ENCODE results near the gene HS3ST3B1.

Gene HS3ST3B1

DNA sequence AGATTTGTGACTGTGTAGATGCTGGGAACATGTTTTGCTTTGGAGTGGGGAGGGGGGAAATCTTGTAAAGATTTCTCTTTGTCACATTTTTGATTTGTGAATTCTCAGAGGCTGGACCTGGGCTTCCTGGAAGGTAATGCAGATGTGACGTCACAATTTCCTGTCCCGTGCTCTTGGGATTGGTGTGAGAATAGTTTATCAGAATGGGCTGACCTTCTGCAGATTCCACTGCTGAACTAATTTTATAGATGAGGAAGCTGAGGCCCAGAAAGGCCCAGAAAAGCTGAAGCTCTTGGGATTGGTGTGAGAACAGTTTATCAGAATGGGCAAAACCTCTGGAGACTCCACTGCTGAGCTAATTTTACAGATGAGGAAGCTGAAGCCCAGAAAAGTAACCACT, 34.0 kb downstream of the HS3ST3B1 start:
- Histone ChIP-seq H3K9me3 (ENCODE audit: control insufficient read depth, insufficient read depth, low read depth, low read length) (no peaks in the 10 kb centered on the region), H3K36me3 (ENCODE audit: control insufficient read depth in 2 of 2, insufficient read depth in 1 of 2, low read length in 2 of 2) (no peaks in the 10 kb centered on the region), H3K4me3 (ENCODE audit: low read depth, low read length) (no peak overlapping the region), H3K4me1 (ENCODE audit: control insufficient read depth, insufficient read depth, low read length) (peaks cover 7% of the 10 kb centered on the region), H3K27ac (ENCODE audit: extremely low read depth, low read depth, low read length) (no peak overlapping the region)
- TF ChIP-seq, protein P1, sequence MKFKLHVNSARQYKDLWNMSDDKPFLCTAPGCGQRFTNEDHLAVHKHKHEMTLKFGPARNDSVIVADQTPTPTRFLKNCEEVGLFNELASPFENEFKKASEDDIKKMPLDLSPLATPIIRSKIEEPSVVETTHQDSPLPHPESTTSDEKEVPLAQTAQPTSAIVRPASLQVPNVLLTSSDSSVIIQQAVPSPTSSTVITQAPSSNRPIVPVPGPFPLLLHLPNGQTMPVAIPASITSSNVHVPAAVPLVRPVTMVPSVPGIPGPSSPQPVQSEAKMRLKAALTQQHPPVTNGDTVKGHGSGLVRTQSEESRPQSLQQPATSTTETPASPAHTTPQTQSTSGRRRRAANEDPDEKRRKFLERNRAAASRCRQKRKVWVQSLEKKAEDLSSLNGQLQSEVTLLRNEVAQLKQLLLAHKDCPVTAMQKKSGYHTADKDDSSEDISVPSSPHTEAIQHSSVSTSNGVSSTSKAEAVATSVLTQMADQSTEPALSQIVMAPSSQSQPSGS (tag by site-specific recombination; IDR thresholded peaks at IDR 0.05; ENCODE audit: low read depth), result 0 out of 2 replicates have a peak, but pooled peaks have one; percentile 4
- TF ChIP-seq, protein P2, sequence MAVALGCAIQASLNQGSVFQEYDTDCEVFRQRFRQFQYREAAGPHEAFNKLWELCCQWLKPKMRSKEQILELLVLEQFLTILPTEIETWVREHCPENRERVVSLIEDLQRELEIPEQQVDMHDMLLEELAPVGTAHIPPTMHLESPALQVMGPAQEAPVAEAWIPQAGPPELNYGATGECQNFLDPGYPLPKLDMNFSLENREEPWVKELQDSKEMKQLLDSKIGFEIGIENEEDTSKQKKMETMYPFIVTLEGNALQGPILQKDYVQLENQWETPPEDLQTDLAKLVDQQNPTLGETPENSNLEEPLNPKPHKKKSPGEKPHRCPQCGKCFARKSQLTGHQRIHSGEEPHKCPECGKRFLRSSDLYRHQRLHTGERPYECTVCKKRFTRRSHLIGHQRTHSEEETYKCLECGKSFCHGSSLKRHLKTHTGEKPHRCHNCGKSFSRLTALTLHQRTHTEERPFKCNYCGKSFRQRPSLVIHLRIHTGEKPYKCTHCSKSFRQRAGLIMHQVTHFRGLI (tag by site-specific recombination; IDR thresholded peaks at IDR 0.05), result no peak
- CTCF ChIA-PET, result interaction anchor here (0.6 kb wide), 1 partner anchor 235 kb away, joined by 4 read pairs; no protein-coding TSS in a partner anchor
- POLR2A ChIA-PET, result no interaction called here

DNA sequence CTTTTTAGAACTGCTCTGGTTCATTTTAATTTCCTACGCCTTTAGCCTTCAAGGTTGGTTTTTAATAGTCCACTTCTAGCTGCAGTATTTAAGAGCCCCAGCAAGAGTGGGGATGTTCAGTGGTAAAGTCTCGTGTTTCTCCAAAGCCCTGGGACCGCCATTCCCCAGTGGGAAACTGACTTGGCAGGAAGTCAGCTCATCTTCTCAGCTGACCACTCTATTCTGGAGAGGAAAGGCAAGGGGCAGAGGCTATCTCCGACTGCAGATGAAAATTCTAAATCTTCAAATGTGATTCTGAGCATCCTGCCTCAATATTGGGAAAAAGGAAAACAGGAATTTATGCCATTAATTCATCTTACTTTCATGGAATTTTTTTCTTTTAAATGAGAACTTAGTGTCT, 35.5 kb downstream of the HS3ST3B1 start:
- H3K27ac ChIP-seq (ENCODE audit: extremely low read depth, low read depth, low read length), result no peak overlapping the region
- POLR2A ChIA-PET, result no interaction called here
- CTCF ChIA-PET, result no interaction called here
- no peak for TF ChIP-seq ZNF548 (tag by site-specific recombination; IDR thresholded peaks at IDR 0.05)
- TF ChIP-seq ZBTB20 (tag by site-specific recombination; IDR thresholded peaks at IDR 0.05), result no peak
- TF ChIP-seq ZNF530 (tag by site-specific recombination; IDR thresholded peaks at IDR 0.05; ENCODE audit: low read depth), result 0 out of 2 replicates have a peak, but pooled peaks have one; percentile 62
- no peak for TF ChIP-seq ZNF561 (tag by site-specific recombination; IDR thresholded peaks at IDR 0.05; ENCODE audit: borderline replicate concordance)
- H3K36me3 ChIP-seq (ENCODE audit: control insufficient read depth in 2 of 2, insufficient read depth in 1 of 2, low read length in 2 of 2), result no peaks in the 10 kb centered on the region
- H3K4me3 ChIP-seq (ENCODE audit: low read depth, low read length), result no peak overlapping the region
- H3K4me1 ChIP-seq (ENCODE audit: control insufficient read depth, insufficient read depth, low read length), result peaks cover 18% of the 10 kb centered on the region
- H3K9me3 ChIP-seq (ENCODE audit: control insufficient read depth, insufficient read depth, low read depth, low read length), result no peaks in the 10 kb centered on the region

DNA sequence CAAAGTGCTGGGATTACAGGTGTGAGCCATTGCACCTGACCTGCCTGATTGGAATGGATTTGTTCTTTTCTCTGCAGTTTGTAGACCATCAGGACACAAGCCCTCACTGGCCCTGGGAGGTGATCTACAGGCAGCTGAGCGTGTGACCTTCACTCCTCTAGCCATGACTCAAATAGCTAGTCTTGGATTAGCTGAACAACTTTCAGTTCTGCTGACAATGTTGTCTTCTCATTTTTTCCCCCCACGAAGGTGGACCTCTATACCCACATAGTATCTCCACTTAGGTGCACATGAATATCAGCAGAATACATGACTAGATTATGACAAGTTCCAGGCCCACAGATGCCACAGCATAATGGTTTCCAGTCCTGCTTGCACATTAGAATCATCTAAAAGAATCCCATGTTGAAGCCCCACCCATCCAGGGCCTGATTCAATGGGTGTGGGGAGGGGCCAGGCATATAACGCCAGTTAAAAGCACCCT, 36.8 kb downstream of the HS3ST3B1 start:
- no peak overlapping the region for H3K4me3 ChIP-seq (ENCODE audit: low read depth, low read length)
- no peak overlapping the region for H3K27ac ChIP-seq (ENCODE audit: extremely low read depth, low read depth, low read length)
- POLR2A ChIA-PET, result interaction anchor here (0.7 kb wide), 1 partner anchor 14 kb away, joined by 3 read pairs; no protein-coding TSS in a partner anchor
- no peaks in the 10 kb centered on the region for H3K36me3 ChIP-seq (ENCODE audit: control insufficient read depth in 2 of 2, insufficient read depth in 1 of 2, low read length in 2 of 2)
- H3K4me1 ChIP-seq (ENCODE audit: control insufficient read depth, insufficient read depth, low read length), result peaks cover 20% of the 10 kb centered on the region
- CTCF ChIA-PET, result no interaction called here
- TF ChIP-seq, protein P3, sequence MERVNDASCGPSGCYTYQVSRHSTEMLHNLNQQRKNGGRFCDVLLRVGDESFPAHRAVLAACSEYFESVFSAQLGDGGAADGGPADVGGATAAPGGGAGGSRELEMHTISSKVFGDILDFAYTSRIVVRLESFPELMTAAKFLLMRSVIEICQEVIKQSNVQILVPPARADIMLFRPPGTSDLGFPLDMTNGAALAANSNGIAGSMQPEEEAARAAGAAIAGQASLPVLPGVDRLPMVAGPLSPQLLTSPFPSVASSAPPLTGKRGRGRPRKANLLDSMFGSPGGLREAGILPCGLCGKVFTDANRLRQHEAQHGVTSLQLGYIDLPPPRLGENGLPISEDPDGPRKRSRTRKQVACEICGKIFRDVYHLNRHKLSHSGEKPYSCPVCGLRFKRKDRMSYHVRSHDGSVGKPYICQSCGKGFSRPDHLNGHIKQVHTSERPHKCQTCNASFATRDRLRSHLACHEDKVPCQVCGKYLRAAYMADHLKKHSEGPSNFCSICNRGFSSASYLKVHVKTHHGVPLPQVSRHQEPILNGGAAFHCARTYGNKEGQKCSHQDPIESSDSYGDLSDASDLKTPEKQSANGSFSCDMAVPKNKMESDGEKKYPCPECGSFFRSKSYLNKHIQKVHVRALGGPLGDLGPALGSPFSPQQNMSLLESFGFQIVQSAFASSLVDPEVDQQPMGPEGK (tag by site-specific recombination; IDR thresholded peaks at IDR 0.05), result no peak
- TF ChIP-seq ZNF341 (tag by site-specific recombination; IDR thresholded peaks at IDR 0.05; ENCODE audit: low read depth), result no peak
- TF ChIP-seq ZNF366 (tag by site-specific recombination; conservative IDR thresholded peaks at IDR 0.05), result no peak
- no peak for TF ChIP-seq SP2 (tag by site-specific recombination; IDR thresholded peaks at IDR 0.05)
- TF ChIP-seq, protein P4, sequence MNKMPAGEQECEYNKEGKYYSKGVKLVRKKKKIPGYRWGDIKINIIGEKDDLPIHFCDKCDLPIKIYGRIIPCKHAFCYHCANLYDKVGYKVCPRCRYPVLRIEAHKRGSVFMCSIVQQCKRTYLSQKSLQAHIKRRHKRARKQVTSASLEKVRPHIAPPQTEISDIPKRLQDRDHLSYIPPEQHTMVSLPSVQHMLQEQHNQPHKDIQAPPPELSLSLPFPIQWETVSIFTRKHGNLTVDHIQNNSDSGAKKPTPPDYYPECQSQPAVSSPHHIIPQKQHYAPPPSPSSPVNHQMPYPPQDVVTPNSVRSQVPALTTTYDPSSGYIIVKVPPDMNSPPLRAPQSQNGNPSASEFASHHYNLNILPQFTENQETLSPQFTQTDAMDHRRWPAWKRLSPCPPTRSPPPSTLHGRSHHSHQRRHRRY (tag by site-specific recombination; IDR thresholded peaks at IDR 0.05), result no peak
- no peaks in the 10 kb centered on the region for H3K9me3 ChIP-seq (ENCODE audit: control insufficient read depth, insufficient read depth, low read depth, low read length)
